ENCODE data around the gene ZNF423.
A peak's percentile ranks its signal among the peaks of the same experiment; 100 is the strongest.

The ZNF423 gene

GRCh38 chr16:49455991-49456745, 399.7 kb downstream of the ZNF423 start:
- H3K4me3 ChIP-seq = no peak overlapping the region
- no peak overlapping the region for H3K27ac ChIP-seq

GRCh38 chr16:49455181-49455990, 400.5 kb downstream of the ZNF423 start:
- Histone ChIP-seq H3K27ac (no peak overlapping the region), H3K4me3 (no peak overlapping the region)

DNA sequence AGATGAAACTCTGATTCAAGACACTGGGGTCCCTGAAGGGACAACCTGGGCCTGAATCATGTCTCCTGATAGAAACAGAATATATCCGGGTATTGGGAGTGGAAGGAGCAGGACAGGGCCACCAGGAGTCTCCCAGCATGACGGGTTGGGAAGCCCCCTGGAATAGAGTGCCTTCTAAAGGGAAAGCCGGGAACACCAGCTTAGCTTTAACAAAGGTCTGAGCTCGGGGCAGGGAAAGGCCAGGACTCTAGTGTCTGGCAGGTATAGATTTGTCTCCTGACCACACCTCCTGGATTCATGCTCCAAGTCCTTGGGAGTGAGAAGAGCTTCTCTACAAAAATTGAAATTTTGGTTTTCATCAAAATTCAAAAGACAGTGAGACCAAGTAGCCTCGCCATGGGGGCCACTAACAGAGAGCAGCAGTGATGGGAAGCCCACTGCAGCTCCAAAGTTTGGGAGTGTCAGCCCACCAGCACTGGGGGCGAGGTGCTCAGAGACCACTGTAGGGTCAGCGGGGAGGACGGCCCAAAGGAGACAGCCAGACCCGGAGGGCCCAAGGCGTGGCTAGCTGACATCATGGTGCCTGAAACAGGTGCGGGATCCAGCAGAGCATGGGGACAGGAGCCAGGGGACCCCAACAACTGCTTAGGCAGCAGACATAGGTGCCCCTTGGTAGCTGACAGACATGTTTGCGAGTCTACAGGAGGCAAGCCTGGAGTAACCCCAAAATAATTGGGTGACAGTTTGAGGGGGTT, 401.3 kb downstream of the ZNF423 start:
- Histone ChIP-seq H3K27ac (no peak overlapping the region), H3K4me3 (no peak overlapping the region)

- no peak overlapping the region for H3K4me3 ChIP-seq
- no peak overlapping the region for H3K27ac ChIP-seq
Observed at GRCh38 chr16:49453983-49454382, 401.9 kb downstream of the ZNF423 start.

- no peak overlapping the region for H3K4me3 ChIP-seq
- H3K27ac ChIP-seq = peak overlapping the region in 5 of 21 experiments; percentile 9 to 52 (median 43)
Observed at GRCh38 chr16:49453021-49453420, 402.9 kb downstream of the ZNF423 start.

GRCh38 chr16:49452578-49452977, 403.3 kb downstream of the ZNF423 start:
- Histone ChIP-seq H3K4me3 (no peak overlapping the region), H3K27ac (peak overlapping the region in 10 of 21 experiments; percentile 9 to 52 (median 38))

- Histone ChIP-seq H3K27ac (peak overlapping the region in 9 of 21 experiments; percentile 16 to 52 (median 36)), H3K4me3 (no peak overlapping the region)
Observed at GRCh38 chr16:49452108-49452507, 403.8 kb downstream of the ZNF423 start.

- H3K27ac ChIP-seq = no peak overlapping the region
- H3K4me3 ChIP-seq = no peak overlapping the region
Observed at GRCh38 chr16:49446805-49447204, 409.1 kb downstream of the ZNF423 start.

DNA sequence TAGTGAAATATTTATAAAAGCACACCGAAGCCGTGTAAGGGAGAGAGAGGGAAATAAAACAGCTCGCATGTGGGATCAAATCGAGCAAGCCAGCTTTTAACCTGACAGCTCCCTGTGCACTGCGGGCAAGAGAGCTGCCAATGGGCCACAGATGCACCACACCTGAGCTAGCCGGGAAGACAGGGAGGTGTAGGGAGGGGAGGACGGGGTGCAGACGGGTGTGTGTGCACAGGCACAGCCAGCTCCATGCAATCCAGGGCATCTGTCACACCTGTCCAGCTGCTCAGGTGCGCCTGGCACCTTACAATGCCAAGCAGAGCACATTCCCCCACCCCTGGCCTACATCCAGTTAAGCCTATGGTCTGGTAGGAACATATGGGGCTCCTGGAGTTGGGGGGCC, 412.3 kb downstream of the ZNF423 start:
- Histone ChIP-seq H3K4me3 (no peak overlapping the region), H3K27ac (no peak overlapping the region)

- no peak overlapping the region for H3K4me3 ChIP-seq
- H3K27ac ChIP-seq = no peak overlapping the region
Observed at GRCh38 chr16:49442805-49443204, 413.1 kb downstream of the ZNF423 start.

GRCh38 chr16:49441366-49441780, 414.5 kb downstream of the ZNF423 start:
- H3K27ac ChIP-seq = peak overlapping the region in 5 of 21 experiments; percentile 5 to 73 (median 9)

DNA sequence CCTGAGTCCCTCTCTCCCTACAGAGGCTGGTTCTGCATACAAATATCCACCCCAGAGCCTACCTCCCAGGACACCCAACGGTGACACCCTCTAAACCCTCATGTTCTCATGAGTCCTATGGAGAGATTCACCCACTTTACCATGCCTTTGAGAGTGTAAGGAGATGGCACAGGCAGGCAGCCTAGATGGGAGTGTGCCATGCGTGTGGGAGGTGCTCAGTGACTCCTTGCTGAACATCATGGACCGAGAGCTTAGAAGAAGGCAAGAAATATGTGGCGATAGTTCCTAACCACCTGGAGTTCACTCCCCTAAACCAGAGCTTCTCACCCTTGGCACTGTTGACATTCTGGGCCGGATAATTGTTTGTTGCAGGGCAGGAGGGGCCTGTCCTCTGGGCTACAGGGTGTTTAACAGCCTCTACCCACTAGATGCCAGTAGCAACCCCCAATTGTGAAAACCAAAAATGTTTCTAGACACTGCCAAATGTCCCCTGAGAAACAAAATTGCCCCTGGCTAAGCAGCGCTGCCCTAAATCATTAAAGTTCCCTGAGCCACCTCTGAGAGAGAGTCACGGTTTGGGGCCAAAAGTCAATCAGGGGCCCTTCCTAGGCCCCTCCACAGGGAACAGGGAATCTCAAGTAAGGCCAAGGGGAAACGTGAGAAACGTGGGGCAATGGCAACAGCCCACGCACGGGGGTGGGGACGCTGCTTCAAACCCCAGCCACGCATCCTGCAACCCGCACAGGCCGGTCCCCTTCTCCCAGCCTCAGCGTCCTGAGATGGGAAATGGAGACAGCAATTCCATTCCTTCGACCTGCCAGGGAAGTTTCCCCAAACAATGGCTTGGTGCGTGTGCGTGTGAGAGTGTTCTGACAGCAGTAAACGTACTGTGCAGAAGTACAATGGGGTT, 415.5 kb downstream of the ZNF423 start:
- H3K4me3 ChIP-seq = no peak overlapping the region
- no peak overlapping the region for H3K27ac ChIP-seq

More at GRCh38 chr16:49441366-49441780, 414.5 kb downstream of the ZNF423 start:
- no peak overlapping the region for H3K4me3 ChIP-seq

GRCh38 chr16:49439676-49440075, 416.2 kb downstream of the ZNF423 start:
- Histone ChIP-seq H3K27ac (no peak overlapping the region), H3K4me3 (no peak overlapping the region)

DNA sequence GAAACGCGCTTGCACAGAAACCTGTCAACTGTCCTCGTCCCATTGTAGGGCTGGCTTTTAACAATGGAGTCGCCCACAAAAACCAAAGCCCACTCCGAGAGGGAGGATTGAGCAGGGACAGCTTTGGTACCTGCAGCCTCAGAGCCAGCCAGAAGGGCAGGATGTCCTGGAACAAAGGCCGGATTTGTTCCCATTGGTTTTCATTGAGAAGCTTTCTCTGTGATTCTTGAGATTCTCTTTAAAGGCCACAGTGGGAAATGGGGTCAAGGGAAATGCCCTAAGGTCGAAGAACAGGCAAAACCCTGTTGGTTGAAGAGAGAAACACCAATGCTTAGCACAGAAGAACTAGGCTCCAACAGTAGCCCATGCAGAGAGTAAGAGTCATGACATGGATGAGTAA, 416.9 kb downstream of the ZNF423 start:
- Histone ChIP-seq H3K27ac (no peak overlapping the region), H3K4me3 (no peak overlapping the region)
